Peyer's patch (tissue), 4 donors: Measurements from ENCODE around the gene TRIM31.

Experiments used
- CTCF ChIP-seq, 6 experiments: fragments of 450-650 bp in 4 of 6; fragments of 200-600 bp in 2 of 6; sonication (generic) in 1 of 6; IDR thresholded peaks; one replicate each; pipeline ENCODE4 v1.5.1; 2017 to 2019; ENCODE audit warnings: antibody characterized with exemption in 6 of 6, mild to moderate bottlenecking in 3 of 6, moderate library complexity in 1 of 6
- POLR2A ChIP-seq, 2 donors: fragments of 450-650 bp; IDR thresholded peaks; one replicate each; pipeline ENCODE4 v1.5.1; 2017; ENCODE audit warnings: antibody characterized with exemption in 2 of 2, mild to moderate bottlenecking in 2 of 2, moderate library complexity in 2 of 2

- TF ChIP-seq CTCF (IDR thresholded peaks at IDR 0.05), result no peak
- TF ChIP-seq POLR2A (IDR thresholded peaks at IDR 0.05), result no peak
Observed at GRCh38 chr6:30061858-30062458, 50.9 kb downstream of the TRIM31 start.
